Measurements from ENCODE around the gene DCAF5. TPM values are rescaled to one million over a fixed set of nuclear protein-coding genes. Genes with fewer than 3 reads are reported as not detected.

The DCAF5 gene
- total RNA-seq, 1 donor from 2014 or later = 53.4 TPM

DNA sequence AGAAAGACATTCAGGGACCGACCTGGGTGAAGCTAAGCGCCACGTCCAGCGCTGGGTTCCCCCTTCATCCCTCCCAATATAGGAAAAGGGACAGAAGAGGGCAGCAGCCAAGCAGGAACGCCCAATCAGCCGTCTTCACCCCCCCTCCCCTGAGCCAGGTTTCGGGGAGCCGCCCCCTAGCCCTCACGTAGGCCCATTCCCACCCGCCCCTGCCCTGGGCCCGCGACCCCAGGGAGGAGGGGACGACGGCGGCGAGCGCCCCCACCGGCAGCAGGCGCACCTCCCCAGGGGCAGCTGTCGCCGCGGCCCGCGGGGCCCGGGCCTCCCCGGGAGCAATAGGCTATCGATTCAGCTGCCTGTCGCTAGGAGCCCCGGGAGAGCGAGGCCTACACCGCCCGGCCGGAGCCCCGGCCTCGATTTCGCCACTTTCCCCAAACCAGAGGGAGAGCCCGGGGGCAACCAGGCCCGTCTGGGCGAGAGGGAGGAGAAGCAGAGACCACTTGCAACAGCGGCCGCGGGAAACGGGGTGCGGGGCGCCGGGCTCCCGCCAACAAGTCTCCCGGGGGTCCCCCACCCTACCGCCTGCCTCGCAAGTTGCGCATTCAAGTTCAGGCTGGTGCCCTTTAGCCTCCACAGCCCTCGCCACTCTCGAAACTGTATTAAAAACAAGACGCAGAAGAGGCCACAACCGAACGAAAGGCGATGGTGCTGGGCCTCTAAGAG, 1.3 kb downstream of the DCAF5 start:
- intact Hi-C loops (cut with DNase I) = no loop called here
- peak; percentile 82 for ATAC-seq (ENCODE audit: poor library complexity)
- DNase-seq = peak; percentile 80

DNA sequence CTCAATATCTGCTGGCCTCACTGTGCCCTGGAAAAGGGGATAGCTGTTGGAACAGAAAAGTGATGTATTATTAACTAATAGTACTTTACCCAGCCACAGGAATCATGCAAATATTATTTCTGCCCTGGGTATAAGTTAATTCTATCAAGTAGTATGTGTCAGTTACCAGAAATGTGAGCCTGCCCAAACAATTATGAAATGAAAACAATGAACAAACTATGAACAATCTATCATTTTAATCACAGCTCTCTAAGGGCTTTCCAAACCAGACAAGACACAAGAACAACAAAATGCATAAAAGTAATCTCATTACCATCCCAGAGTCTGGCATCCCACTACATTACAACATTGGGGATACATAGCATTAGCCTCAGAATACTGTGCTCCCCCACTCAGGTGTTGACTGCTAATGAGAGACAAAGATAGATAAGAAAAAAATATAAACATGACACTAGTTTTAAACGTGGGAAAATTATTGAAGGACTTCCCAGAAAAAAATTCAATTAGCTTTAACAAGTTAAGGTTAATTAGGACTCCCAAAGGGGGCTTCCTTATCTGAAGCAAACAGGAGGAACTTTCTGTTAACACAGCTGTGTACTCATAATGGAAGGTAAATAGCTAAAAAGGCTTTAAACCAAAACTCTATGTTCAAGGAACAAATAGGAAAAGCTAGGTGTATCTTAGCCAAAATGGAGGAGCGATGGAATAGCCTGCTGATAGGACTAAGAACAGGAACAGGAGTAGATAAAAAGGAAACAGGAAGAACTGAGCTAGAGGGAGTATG, 3.3 kb downstream of the DCAF5 start:
- intact Hi-C loops (cut with DNase I) = no loop called here

DNA sequence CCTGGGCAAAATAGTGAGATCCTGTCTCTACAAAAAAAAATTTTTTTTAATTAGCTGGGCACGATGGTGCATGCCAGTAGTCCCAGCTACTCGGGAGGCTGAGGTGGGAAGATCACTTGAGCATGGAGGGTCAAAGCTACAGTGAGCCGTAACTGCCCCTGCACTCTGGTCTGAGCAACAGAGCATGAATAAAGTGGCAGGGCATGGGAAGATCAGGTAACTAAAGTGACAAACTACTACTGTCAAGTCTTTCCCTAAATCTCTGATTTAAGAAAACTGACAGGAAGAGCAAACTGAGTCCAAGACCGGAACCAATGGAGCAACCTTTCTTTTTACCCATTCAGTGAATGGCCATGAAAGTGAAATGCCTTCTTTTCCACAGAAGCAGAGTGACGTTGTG, 10.8 kb downstream of the DCAF5 start:
- ATAC-seq (ENCODE audit: poor library complexity) = no peak
- intact Hi-C loops (cut with DNase I) = no loop called here

More for the DNA sequence above, 3.3 kb downstream of the DCAF5 start:
- DNase-seq (no peak), ATAC-seq (ENCODE audit: poor library complexity) (no peak)

DNA sequence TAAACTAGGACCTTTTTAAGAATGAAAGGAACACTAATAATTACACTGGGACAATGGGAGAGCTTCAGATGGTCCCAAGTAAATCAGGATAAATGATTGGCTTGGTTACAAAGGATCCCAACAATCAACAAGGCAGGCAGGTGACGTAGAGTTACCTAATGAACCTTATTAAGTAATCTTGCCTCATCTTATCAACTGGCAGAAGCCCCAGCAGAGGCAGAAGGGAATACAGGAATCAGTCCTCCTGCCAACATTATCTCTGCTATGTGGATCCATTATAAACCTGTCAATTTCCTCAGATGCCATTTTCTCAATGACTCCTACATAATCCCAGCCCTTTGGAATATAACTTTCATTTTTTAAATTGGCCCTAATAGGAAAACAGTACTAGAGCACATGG, 11.4 kb downstream of the DCAF5 start:
- intact Hi-C loops (cut with DNase I) = no loop called here
- DNase-seq (no peak), ATAC-seq (ENCODE audit: poor library complexity) (no peak)

More for the DNA sequence above, 10.8 kb downstream of the DCAF5 start:
- DNase-seq = no peak

DNA sequence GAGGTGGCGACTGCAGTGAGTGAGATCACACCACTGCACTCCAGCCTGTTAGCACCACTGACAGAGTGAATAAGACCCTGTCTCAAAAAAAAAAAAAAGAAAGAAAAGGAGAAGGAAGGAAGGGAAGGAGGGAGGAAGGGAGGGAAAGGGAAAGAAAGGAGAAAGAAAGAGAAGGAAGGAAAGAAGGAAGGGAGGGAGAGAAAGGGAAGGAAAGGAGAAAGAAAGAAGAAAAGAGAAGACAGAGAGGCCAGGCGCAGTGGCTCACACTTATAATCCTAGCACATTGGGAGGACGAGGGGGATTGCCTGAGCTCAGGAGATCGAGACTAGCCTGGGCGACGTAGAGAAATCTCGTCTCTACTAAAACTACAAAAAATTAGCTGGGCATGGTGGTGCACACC, 13.2 kb downstream of the DCAF5 start:
- intact Hi-C loops (cut with DNase I) = loop anchor here (10.0 kb wide), 2 partner anchors 95 to 325 kb away; no protein-coding TSS in a partner anchor
- ATAC-seq (ENCODE audit: poor library complexity) (no peak), DNase-seq (no peak)

DNA sequence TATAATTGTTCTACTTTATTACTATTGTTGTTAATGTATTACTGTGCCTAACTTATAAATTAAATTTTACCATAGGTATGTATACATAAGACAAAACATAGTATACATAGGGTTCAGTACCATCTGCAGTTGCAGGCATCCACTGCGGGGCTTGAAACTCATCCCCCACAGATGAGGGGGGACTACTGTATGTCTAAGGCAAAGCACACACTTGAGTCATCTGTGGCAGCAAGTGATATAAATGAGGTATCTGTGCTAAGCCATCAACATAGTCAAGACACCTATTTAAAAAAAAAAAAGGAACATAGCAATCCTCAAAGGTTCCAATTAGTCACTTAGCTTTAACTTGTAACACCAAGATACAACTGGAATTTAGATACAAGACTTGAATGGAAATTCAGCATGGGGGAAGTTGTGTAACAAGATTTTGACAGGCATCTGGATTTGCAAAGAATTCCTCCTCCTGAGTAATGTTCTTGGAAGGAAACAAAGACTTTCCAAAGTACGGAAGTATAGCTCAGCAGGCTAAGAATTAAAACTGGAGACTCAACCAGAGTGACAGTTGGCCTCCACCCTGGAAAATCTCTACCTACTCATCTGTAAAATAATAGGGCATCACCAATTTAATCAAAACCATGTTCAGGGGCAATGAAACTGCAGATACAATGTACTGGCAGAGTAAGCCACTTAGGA, 14.9 kb downstream of the DCAF5 start:
- intact Hi-C loops (cut with DNase I) = loop anchor here (10.0 kb wide), 2 partner anchors 97 to 327 kb away; no protein-coding TSS in a partner anchor
- ATAC-seq (ENCODE audit: poor library complexity) = peak; percentile 35

DNA sequence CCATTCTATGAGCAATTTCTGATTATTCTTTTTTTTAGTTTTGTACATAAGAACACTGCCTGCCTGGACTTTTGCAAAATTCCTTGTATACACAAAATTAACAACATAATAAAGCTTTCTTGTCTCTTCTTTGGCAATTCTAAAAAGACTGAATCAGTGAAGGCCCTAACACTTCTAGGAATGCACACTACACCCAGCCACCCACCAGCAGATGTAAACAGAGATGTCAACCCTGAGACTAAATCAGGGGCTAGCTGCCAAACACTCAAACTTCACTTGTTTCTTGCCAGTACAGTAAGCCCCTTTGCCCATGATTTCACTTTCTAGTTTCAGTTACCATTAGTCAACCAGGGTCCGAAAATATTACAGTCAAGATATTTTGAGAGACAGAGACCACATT, 15.5 kb downstream of the DCAF5 start:
- intact Hi-C loops (cut with DNase I) = loop anchor here (10.0 kb wide), 2 partner anchors 97 to 327 kb away; no protein-coding TSS in a partner anchor
- ATAC-seq (ENCODE audit: poor library complexity) (no peak), DNase-seq (no peak)

More for the DNA sequence above, 14.9 kb downstream of the DCAF5 start:
- DNase-seq = no peak

DNA sequence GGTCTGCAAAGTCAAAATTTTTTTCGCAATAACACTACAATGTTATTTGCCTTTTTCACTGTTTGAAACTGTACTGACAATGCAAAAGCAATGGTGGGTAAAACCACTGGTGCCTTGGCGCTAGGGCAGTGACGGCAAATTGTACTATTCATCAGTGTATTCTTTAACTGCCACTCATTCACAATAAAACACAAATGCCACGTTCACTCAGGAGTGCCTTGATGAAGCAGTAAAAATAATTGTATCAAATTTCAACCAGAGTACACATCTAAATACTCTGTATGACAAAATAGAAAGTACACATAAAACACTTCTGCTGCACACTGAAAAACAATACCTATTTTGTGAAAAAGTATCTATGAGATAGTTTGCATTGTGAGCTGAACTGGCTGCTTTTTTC, 17.8 kb downstream of the DCAF5 start:
- DNase-seq = no peak
- intact Hi-C loops (cut with DNase I) = loop anchor here (10.0 kb wide), 2 partner anchors 100 to 330 kb away; no protein-coding TSS in a partner anchor
- no peak for ATAC-seq (ENCODE audit: poor library complexity)

DNA sequence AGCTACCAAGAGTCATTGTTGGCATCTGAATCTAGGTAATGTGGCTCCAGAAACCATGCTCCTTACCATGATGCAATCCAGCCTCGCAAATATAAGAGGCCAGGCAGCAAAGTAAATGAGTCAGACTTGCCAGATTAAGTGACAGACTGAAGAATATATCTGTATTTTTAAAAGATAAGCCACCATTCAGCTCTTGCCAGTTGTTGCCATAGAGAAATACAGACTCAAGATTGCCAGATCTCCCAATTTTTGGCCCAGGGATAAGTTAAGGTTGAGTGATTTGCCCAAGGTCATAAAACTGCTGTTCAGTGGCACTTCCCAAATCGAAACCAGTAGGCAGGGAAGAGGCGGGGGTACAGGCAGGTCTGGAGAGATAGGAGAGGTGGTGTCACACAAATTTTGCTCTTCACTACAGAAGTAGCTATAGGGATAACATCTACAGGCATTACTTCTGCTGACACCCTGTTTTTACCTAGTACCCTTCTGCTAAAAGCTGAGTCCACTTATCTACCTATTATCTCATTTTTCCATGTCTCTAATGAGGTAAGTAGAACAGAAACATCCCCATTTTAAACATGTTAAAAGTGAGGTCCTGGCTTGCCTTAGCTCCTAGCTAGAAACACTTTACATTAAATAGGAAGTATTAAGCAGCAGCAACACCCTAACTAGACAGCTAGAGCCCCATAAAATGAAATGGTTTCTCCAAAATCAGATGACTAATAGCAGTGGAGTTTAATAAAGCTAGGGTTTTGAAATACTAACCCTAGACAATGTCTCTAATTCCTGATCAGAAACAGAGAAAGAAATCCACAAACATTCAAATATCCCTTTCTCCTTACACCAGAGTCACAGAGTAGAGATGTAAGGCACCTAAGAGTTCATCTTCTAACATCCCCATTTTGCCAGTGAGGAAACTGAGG, 19.5 kb downstream of the DCAF5 start:
- ATAC-seq (ENCODE audit: poor library complexity) = peak; percentile 21
- intact Hi-C loops (cut with DNase I) = loop anchor here (10.0 kb wide), 2 partner anchors 101 to 331 kb away; no protein-coding TSS in a partner anchor
- DNase-seq = no peak

DNA sequence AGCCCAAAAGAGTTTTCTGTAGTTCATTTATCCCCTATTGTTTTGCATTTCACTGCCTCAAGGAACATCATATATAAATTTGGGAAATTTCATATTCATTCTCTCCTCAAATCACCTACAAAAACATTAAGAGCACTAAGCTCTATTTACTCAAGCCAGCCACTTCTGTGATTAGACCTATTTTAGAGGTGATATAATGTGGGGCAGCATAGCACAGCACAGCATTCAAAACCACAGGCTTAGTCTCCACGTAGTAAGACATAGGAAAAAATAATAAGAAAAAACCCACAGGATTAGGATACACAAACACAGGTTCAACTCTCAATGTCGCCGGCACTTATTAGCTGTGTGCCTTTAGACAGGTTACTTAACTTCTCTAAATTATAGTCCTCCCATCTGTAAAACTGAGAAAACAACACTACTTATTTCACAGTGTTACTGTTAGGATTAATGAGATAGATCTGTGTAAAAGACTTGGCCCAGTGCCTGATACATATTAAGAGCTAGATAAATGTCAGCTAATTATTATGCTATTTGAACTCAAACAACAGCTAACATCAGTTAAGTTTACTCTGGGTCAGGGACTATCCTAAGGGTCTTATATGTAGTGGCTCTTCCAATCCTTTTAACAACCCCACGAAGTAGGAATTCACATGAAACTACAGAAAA, 20.3 kb downstream of the DCAF5 start:
- intact Hi-C loops (cut with DNase I) = loop anchor here (10.0 kb wide), 2 partner anchors 102 to 332 kb away; no protein-coding TSS in a partner anchor
- DNase-seq = no peak
- ATAC-seq (ENCODE audit: poor library complexity) = no peak

DNA sequence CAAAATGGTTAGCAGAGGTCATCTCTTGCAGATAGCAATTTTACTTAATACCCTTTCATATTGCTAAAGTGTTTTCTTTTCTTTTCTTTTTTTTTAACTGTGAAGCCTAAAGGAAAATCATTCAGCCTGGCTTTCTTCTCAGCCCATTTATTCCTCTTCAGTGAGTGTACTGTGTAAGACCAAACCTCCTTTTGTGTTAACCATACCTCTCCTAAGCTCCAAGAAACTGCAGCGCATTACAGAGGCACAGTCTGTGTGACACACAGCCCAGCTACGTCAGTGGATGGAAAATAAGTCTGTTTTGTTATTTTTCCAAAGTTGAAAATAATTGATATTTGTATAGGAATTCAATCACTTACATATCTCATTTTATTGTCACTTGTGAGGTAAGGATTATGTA, 21.7 kb downstream of the DCAF5 start:
- ATAC-seq (ENCODE audit: poor library complexity) (no peak), DNase-seq (no peak)
- intact Hi-C loops (cut with DNase I) = loop anchor here (10.0 kb wide), 2 partner anchors 104 to 334 kb away; no protein-coding TSS in a partner anchor

DNA sequence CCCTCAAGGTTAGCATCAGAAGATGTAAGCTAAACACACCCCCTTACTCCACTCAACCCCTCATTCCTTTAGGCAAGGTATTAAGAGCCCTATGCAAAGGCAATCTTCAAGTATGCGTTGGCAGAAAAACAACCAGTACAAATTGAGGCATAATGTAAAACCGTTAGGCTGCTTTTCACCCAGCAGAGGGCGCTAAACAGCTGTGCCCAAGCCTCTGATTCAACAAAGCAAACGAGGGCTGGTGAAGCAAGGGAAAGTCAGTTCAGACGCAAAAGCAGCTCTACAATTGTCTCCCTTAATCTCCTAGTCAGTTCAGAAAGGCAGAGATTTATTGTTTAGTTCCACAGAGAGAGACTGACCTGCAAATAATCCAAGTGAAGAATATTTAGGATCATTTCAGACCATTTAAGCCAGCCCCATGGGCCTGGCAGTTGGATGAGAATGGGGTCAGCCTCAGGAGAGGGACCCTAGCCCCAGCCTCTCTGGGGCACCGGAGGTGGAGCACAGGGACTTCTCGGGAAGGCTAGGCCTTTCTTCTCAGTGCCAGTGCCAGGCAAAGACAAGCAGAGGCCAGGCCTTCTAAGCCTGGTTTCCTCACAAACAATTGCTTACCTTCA, 23.5 kb downstream of the DCAF5 start:
- DNase-seq (peak; percentile 68), ATAC-seq (ENCODE audit: poor library complexity) (peak; percentile 80)
- intact Hi-C loops (cut with DNase I) = no loop called here

DNA sequence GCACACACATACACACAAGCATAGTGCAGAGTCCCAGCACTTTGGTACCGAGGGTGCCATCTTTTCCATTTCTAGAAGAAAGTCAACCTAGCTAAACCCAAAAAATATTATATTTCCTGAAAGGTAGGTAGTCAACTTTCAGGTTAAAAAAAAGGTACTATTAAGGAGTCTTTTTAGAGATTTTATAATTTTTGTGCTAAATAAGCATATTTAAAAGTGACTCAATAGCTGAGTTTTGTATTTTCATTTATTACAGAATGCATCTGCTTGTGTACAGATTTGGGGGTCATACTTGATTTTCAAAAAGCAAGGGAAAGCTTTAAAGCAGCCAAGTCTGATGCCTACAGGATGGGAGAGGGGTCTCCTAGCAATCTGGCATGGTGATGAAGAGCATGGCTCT, 34.6 kb downstream of the DCAF5 start:
- intact Hi-C loops (cut with DNase I) = no loop called here
- no peak for ATAC-seq (ENCODE audit: poor library complexity)
- DNase-seq = no peak

DNA sequence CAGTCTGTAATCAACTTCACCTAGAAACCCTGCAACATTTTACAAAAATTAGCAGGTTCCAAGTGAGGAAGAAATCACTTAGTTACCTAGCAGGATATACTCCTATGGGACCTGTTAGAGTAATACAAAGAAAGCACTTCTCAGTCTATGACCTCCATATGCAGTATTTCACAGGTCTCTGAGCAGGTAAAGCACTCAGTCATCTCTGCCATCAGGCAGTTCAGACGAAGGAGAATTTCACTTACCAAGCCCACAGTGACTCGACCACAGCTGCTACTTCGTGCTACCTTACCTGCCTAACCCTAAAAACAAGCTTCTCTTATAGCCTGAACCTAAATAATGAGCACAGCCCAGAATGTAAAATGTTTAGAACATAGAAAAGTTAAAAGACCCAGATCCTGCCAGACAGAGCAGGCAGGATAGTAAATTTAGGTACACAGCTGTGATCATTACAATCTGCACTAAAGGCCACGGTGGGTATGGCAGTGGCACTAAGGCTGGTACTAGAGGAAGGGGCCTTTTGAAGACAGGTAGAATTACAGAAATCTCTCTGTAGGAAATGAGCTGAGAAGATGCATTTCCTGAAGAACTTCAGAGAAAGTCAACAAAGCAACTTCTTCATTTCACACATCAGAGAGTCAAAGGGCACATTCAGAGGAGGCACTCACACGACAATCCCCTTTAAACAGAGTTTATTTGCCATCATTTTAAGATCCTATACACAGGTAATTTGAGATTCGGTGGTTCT, 35.7 kb downstream of the DCAF5 start:
- intact Hi-C loops (cut with DNase I) = no loop called here
- ATAC-seq (ENCODE audit: poor library complexity) (no peak), DNase-seq (no peak)

DNA sequence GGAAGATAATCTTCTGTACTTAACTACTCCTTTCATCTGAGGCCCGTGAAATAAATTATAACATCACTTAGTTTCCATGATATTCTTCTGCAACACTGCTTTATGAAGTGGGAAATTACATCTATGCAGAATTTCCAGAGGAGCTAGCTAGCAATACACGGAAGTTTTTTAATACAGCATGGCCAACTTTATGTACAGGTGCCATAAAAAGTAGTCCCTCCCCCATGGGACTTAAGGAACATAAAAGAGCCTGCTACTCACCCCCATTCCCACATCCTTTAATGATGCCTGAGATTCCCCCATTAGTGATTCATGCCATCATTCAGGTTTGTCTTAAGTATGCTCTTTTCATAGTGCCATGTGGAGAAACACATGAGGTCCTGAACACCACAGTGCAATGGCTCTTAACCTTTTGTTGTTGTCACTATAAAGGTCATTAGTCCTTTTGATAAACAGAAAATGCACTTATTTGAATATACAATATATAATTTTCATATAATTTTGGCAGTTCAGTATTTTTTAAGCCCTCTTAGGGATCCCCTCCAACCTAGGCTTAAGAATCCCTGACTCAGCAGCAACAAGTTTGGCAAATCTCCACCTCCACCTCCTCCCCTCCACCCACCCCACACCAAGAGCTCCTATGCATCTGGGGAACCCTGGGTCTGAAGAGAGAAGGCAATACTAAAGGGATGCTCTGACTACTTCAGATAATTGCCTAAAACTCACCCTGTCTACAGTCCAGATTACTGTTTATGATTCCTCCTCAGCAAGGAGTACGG, 37.3 kb downstream of the DCAF5 start:
- ATAC-seq (ENCODE audit: poor library complexity) (no peak), DNase-seq (no peak)
- intact Hi-C loops (cut with DNase I) = no loop called here

DNA sequence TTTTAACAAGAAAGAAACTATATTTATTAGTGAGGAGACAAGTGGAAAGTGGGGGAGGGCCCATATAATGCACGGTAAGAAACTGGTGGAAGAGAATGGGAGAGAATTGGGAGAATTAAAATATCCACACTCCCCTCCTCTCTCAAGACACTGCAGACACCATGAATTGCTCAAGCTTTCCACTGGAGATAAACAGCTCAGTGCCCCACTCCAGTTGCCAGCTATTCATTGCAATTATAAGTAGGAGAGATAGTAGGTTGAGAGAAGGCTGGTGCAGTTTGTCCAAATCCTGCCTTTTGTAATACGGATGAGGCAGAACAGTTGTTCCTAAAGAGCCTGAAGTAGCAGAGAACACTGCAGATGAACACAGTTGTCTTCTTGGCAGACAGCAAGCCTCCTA, 38.2 kb downstream of the DCAF5 start:
- DNase-seq (no peak), ATAC-seq (ENCODE audit: poor library complexity) (no peak)
- intact Hi-C loops (cut with DNase I) = no loop called here

All from Right ventricle myocardium superior (tissue), 1 donor.